Thyroid gland (tissue), 4 donors: ENCODE measurements around the gene MESD.

Experiments used
- POLR2A ChIP-seq, 2 donors: fragments of 450-650 bp; IDR thresholded peaks; one replicate each; pipeline ENCODE4 v1.6.1; 2017; ENCODE audit warnings: antibody characterized with exemption in 2 of 2, mild to moderate bottlenecking in 2 of 2, moderate library complexity in 1 of 2
- TF ChIP-seq, protein P1 (sequence below), 6 experiments: fragments of 200-600 bp in 3 of 6; fragments of 450-650 bp in 3 of 6; sonication (generic) in 3 of 6; IDR thresholded peaks; one replicate each; pipeline ENCODE4 v1.5.1; 2016 to 2019; ENCODE audit warnings: antibody characterized with exemption in 6 of 6, mild to moderate bottlenecking in 2 of 6, inconsistent platforms in 1 of 6, moderate library complexity in 1 of 6

DNA sequence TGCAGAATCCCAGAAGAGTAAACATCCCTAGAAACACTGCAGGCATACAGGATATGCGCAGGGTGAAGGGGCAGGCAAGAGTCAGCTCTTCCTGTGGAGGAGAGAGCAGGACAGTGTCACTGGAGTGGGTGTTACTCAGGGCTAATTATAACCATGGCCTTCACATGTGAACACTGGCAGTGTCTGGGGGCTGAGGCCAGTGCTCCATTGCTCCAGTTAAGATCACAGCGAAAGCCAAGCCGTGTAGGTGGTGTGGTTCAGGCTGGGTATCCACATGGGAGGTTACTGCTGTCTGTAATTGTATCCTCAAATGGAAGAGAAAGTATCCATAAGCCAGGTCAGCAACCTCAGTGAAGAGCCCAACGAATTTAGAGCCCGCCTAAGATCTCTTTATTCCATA, 84.6 kb downstream of the MESD start:
- TF ChIP-seq, protein P1, sequence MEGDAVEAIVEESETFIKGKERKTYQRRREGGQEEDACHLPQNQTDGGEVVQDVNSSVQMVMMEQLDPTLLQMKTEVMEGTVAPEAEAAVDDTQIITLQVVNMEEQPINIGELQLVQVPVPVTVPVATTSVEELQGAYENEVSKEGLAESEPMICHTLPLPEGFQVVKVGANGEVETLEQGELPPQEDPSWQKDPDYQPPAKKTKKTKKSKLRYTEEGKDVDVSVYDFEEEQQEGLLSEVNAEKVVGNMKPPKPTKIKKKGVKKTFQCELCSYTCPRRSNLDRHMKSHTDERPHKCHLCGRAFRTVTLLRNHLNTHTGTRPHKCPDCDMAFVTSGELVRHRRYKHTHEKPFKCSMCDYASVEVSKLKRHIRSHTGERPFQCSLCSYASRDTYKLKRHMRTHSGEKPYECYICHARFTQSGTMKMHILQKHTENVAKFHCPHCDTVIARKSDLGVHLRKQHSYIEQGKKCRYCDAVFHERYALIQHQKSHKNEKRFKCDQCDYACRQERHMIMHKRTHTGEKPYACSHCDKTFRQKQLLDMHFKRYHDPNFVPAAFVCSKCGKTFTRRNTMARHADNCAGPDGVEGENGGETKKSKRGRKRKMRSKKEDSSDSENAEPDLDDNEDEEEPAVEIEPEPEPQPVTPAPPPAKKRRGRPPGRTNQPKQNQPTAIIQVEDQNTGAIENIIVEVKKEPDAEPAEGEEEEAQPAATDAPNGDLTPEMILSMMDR (IDR thresholded peaks at IDR 0.05) = no peak
- no peak for TF ChIP-seq POLR2A (IDR thresholded peaks at IDR 0.05)
